CD4-positive, CD25-positive, alpha-beta regulatory T cell (primary cell): ENCODE measurements around the gene ELAC1. TPM values are rescaled to one million over a fixed set of nuclear protein-coding genes. Genes with fewer than 3 reads are reported as not detected.
"Not testable (repeated sequence)": the region's sequence is repeated elsewhere in the genome, so short reads cannot be mapped to it uniquely, and the experiment has no call there.

Source experiments
- ATAC-seq, 2 donors: fragments of 150-1000 bp; cut with Tn5 transposase; one replicate each; pipeline ENCODE4 v1.10.0; 2021; ENCODE audit warnings: low read depth in 2 of 2, moderate number of reproducible peaks in 2 of 2, moderate library complexity in 1 of 2
- DNase-seq, 3 donors: peaks; one replicate each; pipeline versions ENCODE4 v3.0.0 to v3.0.0-alpha.2; 2012 to 2022; ENCODE audit warnings: mixed read lengths in 1 of 3
- H3K27ac ChIP-seq: one replicate; pipeline ENCODE4 v1.7.0; 2013; ENCODE audit warnings: mild to moderate bottlenecking, low read length; ENCODE audit not compliant: insufficient read depth, poor library complexity, severe bottlenecking
- H3K27me3 ChIP-seq: one replicate; pipeline ENCODE4 v1.7.0; 2013; ENCODE audit warnings: low read length; ENCODE audit not compliant: control insufficient read depth, insufficient read depth
- H3K36me3 ChIP-seq: one replicate; pipeline ENCODE4 v1.7.0; 2013; ENCODE audit warnings: mild to moderate bottlenecking, low read length, moderate library complexity; ENCODE audit not compliant: control insufficient read depth, insufficient read depth
- H3K4me1 ChIP-seq: 2 replicates; pipeline ENCODE4 v1.7.0; 2013; ENCODE audit warnings: mild to moderate bottlenecking, low read length; ENCODE audit not compliant: insufficient read depth, control insufficient read depth, poor library complexity, severe bottlenecking
- H3K4me3 ChIP-seq: one replicate; pipeline ENCODE4 v1.7.0; 2013; ENCODE audit warnings: low read depth, mild to moderate bottlenecking, low read length, moderate library complexity
- H3K9me3 ChIP-seq, 2 experiments: 1 replicate in 1 of 2; 2 replicates in 1 of 2; pipeline ENCODE4 v1.7.0; 2013; ENCODE audit warnings: low read length in 2 of 2, mild to moderate bottlenecking in 1 of 2, moderate library complexity in 1 of 2; ENCODE audit not compliant: control insufficient read depth in 2 of 2
- H3K27ac Mint-ChIP-seq, 3 donors: one replicate each; pipeline ENCODE4 v1.8.0; 2020 to 2022; ENCODE audit warnings: mild to moderate bottlenecking in 3 of 3, mixed read lengths in 3 of 3, moderate library complexity in 2 of 3
- H3K27me3 Mint-ChIP-seq: one replicate; pipeline ENCODE4 v1.8.0; 2022; ENCODE audit warnings: mild to moderate bottlenecking, mixed read lengths
- H3K36me3 Mint-ChIP-seq: one replicate; pipeline ENCODE4 v1.8.0; 2020; ENCODE audit warnings: mixed read lengths
- H3K4me1 Mint-ChIP-seq, 4 donors: one replicate each; pipeline ENCODE4 v1.8.0; 2020 to 2022; ENCODE audit warnings: mixed read lengths in 4 of 4, mild to moderate bottlenecking in 1 of 4
- H3K4me3 Mint-ChIP-seq, 4 donors: one replicate each; pipeline ENCODE4 v1.8.0; 2020 to 2022; ENCODE audit warnings: mild to moderate bottlenecking in 4 of 4, mixed read lengths in 4 of 4, moderate library complexity in 3 of 4
- H3K9me3 Mint-ChIP-seq, 7 donors: one replicate each; pipeline ENCODE4 v1.8.0; 2020 to 2022; ENCODE audit warnings: mixed read lengths in 7 of 7, mild to moderate bottlenecking in 3 of 7, moderate library complexity in 2 of 7
- polyA plus RNA-seq, 4 donors: library from polyadenylated mRNA; unstranded; fragments of 300-500 nt; fragmentation: Illumina TruSeq; gene quantifications; one replicate each; pipeline ENCODE4 v1.2.3, GENCODE V29; 2021
- total RNA-seq: library from RNA; stranded (reverse); gene quantifications from one replicate; pipeline ENCODE4 v1.2.3, GENCODE V29; 2022

Gene ELAC1
- total and polyA plus RNA-seq, 5 donors from 2014 or later: 5.9 to 23.0 (median 18.6) TPM

DNA sequence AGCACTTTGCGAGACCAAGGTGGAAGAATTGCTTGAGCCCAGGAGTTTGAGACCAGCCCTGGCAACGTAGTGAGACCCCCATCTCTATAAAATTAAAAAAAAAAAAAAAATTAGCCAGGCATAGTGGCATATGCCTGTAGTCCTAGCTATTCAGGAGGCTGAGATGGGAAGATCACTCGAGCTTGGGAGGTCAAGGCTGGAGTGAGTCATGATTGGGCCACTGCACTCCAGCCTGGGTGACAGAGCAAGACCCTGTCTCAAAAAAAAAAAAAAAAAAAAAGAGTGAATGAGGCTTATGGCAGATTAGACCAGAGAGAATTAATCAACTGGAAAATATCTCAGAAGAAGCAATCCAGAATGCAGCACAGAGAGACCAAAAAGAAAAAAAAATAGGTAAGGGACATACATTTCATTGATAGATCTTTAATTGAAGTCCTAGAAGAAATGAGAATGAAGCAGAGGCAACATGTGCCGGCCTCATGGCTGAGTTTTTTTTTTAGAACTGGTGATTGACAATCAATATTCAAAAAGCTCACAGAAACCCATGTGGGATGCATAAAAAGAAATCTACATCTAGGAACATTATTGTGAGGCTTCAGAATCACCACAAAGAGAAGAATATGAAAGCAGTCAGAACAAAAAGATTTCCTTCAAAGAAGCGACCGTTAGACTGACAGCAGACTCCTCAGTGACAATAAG, 32.2 kb upstream of the ELAC1 start:
- Mint-ChIP-seq H3K9me3 (no peaks in the 10 kb centered on the region), H3K27ac (peak overlapping the region in 1 of 3 donors; percentile 20), H3K36me3 (peaks cover 23% of the 10 kb centered on the region), H3K4me1 (peaks cover 0 to 6% (median 0%) of the 10 kb centered on the region in 4 donors), H3K27me3 (no peaks in the 10 kb centered on the region), H3K4me3 (no peak overlapping the region)
- no peak for DNase-seq
- Histone ChIP-seq H3K27me3 (no peaks in the 10 kb centered on the region), H3K4me3 (no peak overlapping the region), H3K36me3 (peaks cover 22% of the 10 kb centered on the region), H3K9me3 (no peaks in the 10 kb centered on the region), H3K4me1 (no peaks in the 10 kb centered on the region), H3K27ac (no peak overlapping the region)
- no peak for ATAC-seq

GRCh38 chr18:50937183-50937582, 30.7 kb upstream of the ELAC1 start:
- H3K9me3 ChIP-seq: no peaks in the 10 kb centered on the region
- H3K36me3 ChIP-seq: peaks cover 23% of the 10 kb centered on the region
- H3K4me3 Mint-ChIP-seq: no peak overlapping the region
- H3K27ac Mint-ChIP-seq: peak overlapping the region; percentile 62 to 92 (median 69)
- no peaks in the 10 kb centered on the region for H3K27me3 ChIP-seq
- no peaks in the 10 kb centered on the region for H3K9me3 Mint-ChIP-seq
- DNase-seq (no peak), ATAC-seq (no peak)
- H3K27ac ChIP-seq: no peak overlapping the region
- H3K4me1 ChIP-seq: no peaks in the 10 kb centered on the region
- no peak overlapping the region for H3K4me3 ChIP-seq
- H3K4me1 Mint-ChIP-seq: peaks cover 0 to 6% (median 0%) of the 10 kb centered on the region in 4 donors
- peaks cover 24% of the 10 kb centered on the region for H3K36me3 Mint-ChIP-seq
- H3K27me3 Mint-ChIP-seq: no peaks in the 10 kb centered on the region

GRCh38 chr18:50938912-50939311, 28.9 kb upstream of the ELAC1 start:
- no peak for ATAC-seq
- no peaks in the 10 kb centered on the region for H3K9me3 Mint-ChIP-seq
- DNase-seq: no peak
- no peaks in the 10 kb centered on the region for H3K27me3 Mint-ChIP-seq
- Histone ChIP-seq H3K4me3 (no peak overlapping the region), H3K36me3 (peaks cover 22% of the 10 kb centered on the region), H3K27me3 (no peaks in the 10 kb centered on the region), H3K9me3 (no peaks in the 10 kb centered on the region), H3K4me1 (no peaks in the 10 kb centered on the region), H3K27ac (no peak overlapping the region)
- no peak overlapping the region for H3K4me3 Mint-ChIP-seq
- peaks cover 0 to 6% (median 0%) of the 10 kb centered on the region in 4 donors for H3K4me1 Mint-ChIP-seq
- peaks cover 18% of the 10 kb centered on the region for H3K36me3 Mint-ChIP-seq
- peak overlapping the region in 1 of 3 donors; percentile 86 for H3K27ac Mint-ChIP-seq

DNA sequence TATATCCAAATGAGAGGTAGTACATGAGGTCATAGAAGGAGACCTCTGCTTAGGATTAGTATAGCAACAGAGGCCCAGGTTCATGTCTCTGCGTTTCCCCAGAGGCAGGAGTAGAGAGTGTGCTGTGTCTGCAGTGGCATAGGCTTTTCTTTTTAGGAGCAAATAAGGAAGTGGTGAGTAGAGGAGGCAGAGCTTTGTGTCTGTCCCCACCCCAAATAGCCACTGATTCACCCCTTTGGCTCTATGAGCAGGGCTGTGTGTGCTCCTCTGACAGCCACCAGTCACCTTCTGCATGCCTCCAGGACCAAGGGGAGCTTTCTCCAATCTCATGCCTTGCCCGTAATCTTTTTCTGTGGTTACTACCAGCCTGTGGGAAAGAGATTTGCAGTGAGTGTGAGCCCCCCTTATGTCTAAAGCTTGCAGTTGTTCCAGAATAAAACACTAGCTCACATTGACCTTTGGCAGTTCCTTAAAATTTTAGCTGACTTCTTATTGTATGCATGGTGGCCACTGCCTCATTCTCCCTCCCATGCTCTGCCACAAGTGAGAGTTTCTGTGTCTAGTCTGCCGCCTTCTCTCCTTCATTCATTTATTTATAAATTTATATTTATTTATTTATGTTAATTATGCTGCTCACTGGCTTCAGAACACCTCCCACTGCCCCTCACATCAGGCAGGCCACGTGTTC, 23.5 kb upstream of the ELAC1 start:
- Mint-ChIP-seq H3K4me3 (no peak overlapping the region), H3K27me3 (no peaks in the 10 kb centered on the region), H3K27ac (peak overlapping the region in 1 of 3 donors; percentile 70), H3K36me3 (peaks cover 33% of the 10 kb centered on the region), H3K9me3 (no peaks in the 10 kb centered on the region), H3K4me1 (peaks cover 0 to 2% (median 0%) of the 10 kb centered on the region in 4 donors)
- Histone ChIP-seq H3K27me3 (no peaks in the 10 kb centered on the region), H3K9me3 (no peaks in the 10 kb centered on the region), H3K27ac (no peak overlapping the region), H3K4me3 (no peak overlapping the region), H3K36me3 (peaks cover 37% of the 10 kb centered on the region), H3K4me1 (no peaks in the 10 kb centered on the region)
- ATAC-seq (no peak), DNase-seq (no peak)

DNA sequence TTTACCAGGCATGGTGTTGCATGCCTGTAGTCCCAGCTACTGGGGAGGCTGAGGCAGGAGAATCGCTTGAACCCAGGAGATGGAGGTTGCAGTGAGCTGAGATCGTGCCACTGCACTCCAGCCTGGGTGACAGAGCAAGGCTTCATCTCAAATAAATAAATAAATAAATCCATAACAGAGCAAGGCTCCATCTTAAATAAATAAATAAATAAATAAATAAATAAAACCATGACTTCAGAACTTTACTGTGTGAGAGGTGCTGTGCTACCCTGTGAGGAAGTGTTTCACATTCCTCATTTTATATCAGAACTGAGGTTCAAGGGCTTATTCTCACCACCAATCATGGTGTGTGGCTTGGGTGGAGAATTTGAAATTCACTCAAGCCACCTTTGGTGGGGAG, 21.9 kb upstream of the ELAC1 start:
- not testable (repeated sequence) for H3K4me1 ChIP-seq, H3K27ac Mint-ChIP-seq, H3K9me3 ChIP-seq, H3K27ac ChIP-seq, H3K27me3 ChIP-seq, H3K9me3 Mint-ChIP-seq, DNase-seq, H3K4me3 Mint-ChIP-seq, H3K27me3 Mint-ChIP-seq, ATAC-seq, H3K4me3 ChIP-seq, H3K4me1 Mint-ChIP-seq
- H3K36me3 ChIP-seq: peaks cover 27% of the 10 kb centered on the region
- peaks cover 28% of the 10 kb centered on the region for H3K36me3 Mint-ChIP-seq

DNA sequence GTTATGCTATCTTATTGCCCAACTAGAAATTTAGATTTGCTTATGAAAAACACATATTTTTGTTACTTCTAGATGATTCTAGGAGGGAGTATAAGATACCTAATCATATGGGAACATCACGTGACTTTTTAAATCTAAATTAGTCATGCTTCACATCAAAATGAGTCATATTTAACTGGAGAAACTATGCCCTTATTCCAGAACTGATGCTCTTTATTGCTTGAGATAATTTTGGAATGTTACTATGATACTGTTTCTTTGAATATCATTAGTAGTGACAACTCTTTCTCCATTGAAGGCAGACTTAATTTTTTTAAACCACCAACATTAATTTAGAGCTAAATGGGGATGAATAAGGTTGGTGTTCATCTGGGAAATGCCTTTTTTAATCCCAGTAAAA, 19.9 kb upstream of the ELAC1 start:
- Histone ChIP-seq H3K27me3 (no peaks in the 10 kb centered on the region), H3K36me3 (peaks cover 24% of the 10 kb centered on the region), H3K9me3 (no peaks in the 10 kb centered on the region), H3K27ac (no peak overlapping the region), H3K4me3 (no peak overlapping the region), H3K4me1 (no peaks in the 10 kb centered on the region)
- DNase-seq (no peak), ATAC-seq (no peak)
- peak overlapping the region in 1 of 3 donors; percentile 32 for H3K27ac Mint-ChIP-seq
- H3K4me1 Mint-ChIP-seq: peaks cover 0 to 2% (median 0%) of the 10 kb centered on the region in 4 donors
- no peaks in the 10 kb centered on the region for H3K27me3 Mint-ChIP-seq
- no peaks in the 10 kb centered on the region for H3K9me3 Mint-ChIP-seq
- H3K4me3 Mint-ChIP-seq: no peak overlapping the region
- peaks cover 23% of the 10 kb centered on the region for H3K36me3 Mint-ChIP-seq

GRCh38 chr18:50949185-50949584, 18.7 kb upstream of the ELAC1 start:
- H3K9me3 Mint-ChIP-seq: no peaks in the 10 kb centered on the region
- DNase-seq (no peak), ATAC-seq (no peak)
- peaks cover 19% of the 10 kb centered on the region for H3K36me3 Mint-ChIP-seq
- peaks cover 23% of the 10 kb centered on the region for H3K36me3 ChIP-seq
- H3K4me3 Mint-ChIP-seq: no peak overlapping the region
- no peak overlapping the region for H3K27ac ChIP-seq
- H3K4me1 Mint-ChIP-seq: no peaks in the 10 kb centered on the region
- H3K4me3 ChIP-seq: no peak overlapping the region
- H3K4me1 ChIP-seq: no peaks in the 10 kb centered on the region
- no peaks in the 10 kb centered on the region for H3K27me3 Mint-ChIP-seq
- H3K27me3 ChIP-seq: no peaks in the 10 kb centered on the region
- no peaks in the 10 kb centered on the region for H3K9me3 ChIP-seq
- no peak overlapping the region for H3K27ac Mint-ChIP-seq

DNA sequence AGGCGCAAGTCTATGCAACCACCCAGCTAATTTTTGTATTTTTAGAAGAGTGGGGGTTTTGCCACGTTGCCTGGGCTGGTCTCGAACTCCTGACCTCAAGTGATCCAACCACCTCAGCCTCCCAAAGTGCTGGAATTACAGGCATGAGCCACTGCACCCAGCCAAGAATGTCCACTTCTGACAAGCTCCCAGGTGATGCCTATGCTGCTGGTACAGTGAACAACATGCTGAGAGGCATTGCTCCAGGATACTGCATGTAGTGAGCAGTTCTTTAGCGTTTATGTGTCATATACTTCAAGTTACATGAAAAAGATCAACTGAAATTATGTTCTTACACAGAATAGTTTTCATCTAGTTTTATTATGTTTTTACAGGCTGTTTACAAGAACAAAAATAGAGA, 17.2 kb upstream of the ELAC1 start:
- Mint-ChIP-seq H3K9me3 (no peaks in the 10 kb centered on the region), H3K27me3 (no peaks in the 10 kb centered on the region), H3K4me1 (no peaks in the 10 kb centered on the region), H3K27ac (no peak overlapping the region), H3K4me3 (no peak overlapping the region), H3K36me3 (peaks cover 9% of the 10 kb centered on the region)
- Histone ChIP-seq H3K36me3 (peaks cover 10% of the 10 kb centered on the region), H3K4me1 (no peaks in the 10 kb centered on the region), H3K27me3 (no peaks in the 10 kb centered on the region), H3K9me3 (no peaks in the 10 kb centered on the region), H3K27ac (no peak overlapping the region), H3K4me3 (no peak overlapping the region)
- DNase-seq (no peak), ATAC-seq (no peak)
